A673 (cell line): ENCODE measurements around the gene EMILIN2. TPM values are rescaled to one million over a fixed set of nuclear protein-coding genes. Genes with fewer than 3 reads are reported as not detected.

Experiments
- BruUV-seq: library from RNA; stranded (reverse); fragments of 400-500 nt; replicated peaks from 2 replicates; lab custom pipeline; 2021; lab: Mats Ljungman, UMichigan
- CTCF ChIA-PET: fragments of 300-600 bp; sonication (Branson Sonifier 250); formaldehyde crosslinking; loops from one replicate; lab custom pipeline; 2022; ENCODE audit warnings: antibody characterized with exemption; lab: Charles Lee
- POLR2A ChIA-PET: fragments of 300-600 bp; sonication (Branson Sonifier 250); formaldehyde crosslinking; loops from one replicate; lab custom pipeline; 2022; ENCODE audit warnings: antibody characterized with exemption; ENCODE audit not compliant: low non-redundant PET; lab: Charles Lee
- DNase-seq: peaks from one replicate; pipeline ENCODE4 v3.0.0-alpha.2; 2015; ENCODE audit warnings: low spot score
- H3K27ac ChIP-seq: fragments of 200-600 bp; sonication (generic); 2 replicates; pipeline ENCODE4 v1.5.1; 2016; ENCODE audit warnings: mixed run types, low read depth, mild to moderate bottlenecking, mixed read lengths, antibody characterized with exemption, low read length; ENCODE audit not compliant: poor library complexity, severe bottlenecking
- H3K27me3 ChIP-seq: fragments of 200-600 bp; sonication (generic); replicated peaks from 2 replicates; pipeline ENCODE4 v1.6.1; 2017; ENCODE audit warnings: mixed run types, low read depth, mild to moderate bottlenecking, mixed read lengths, antibody characterized with exemption, low read length; ENCODE audit not compliant: insufficient read depth, poor library complexity
- H3K36me3 ChIP-seq: fragments of 200-600 bp; sonication (generic); 2 replicates; pipeline ENCODE4 v1.6.1; 2016; ENCODE audit warnings: mixed run types, mild to moderate bottlenecking, mixed read lengths, antibody characterized with exemption, low read length; ENCODE audit not compliant: insufficient read depth, poor library complexity, severe bottlenecking
- H3K4me1 ChIP-seq: fragments of 200-600 bp; sonication (generic); 2 replicates; pipeline ENCODE4 v1.6.1; 2017; ENCODE audit warnings: mixed run types, mild to moderate bottlenecking, mixed read lengths, antibody characterized with exemption, low read length; ENCODE audit not compliant: insufficient read depth, poor library complexity, severe bottlenecking
- H3K4me3 ChIP-seq: fragments of 200-600 bp; sonication (generic); 2 replicates; pipeline ENCODE4 v1.5.1; 2016; ENCODE audit warnings: low read depth, mixed run types, mild to moderate bottlenecking, mixed read lengths, low read length; ENCODE audit not compliant: poor library complexity, severe bottlenecking
- H3K9me3 ChIP-seq: fragments of 200-600 bp; sonication (generic); 2 replicates; pipeline ENCODE4 v1.6.1; 2016; ENCODE audit warnings: mixed run types, low read depth, mild to moderate bottlenecking, mixed read lengths, antibody characterized with exemption, low read length; ENCODE audit not compliant: poor library complexity, severe bottlenecking
- EZH2 ChIP-seq: fragments of 200-600 bp; sonication (generic); IDR thresholded peaks from 2 replicates; pipeline ENCODE4 v1.6.1; 2017; ENCODE audit warnings: borderline replicate concordance, low read depth, mild to moderate bottlenecking, mixed read lengths, antibody characterized with exemption, low read length; ENCODE audit not compliant: poor library complexity, severe bottlenecking
- intact Hi-C: fragments of 100-400 bp; cut with micrococcal nuclease; formaldehyde crosslinking; loops from one replicate; pipeline ENCODE4 v1.10.0; 2022; ENCODE audit not compliant: unreplicated experiment
- total RNA-seq: library from RNA; stranded (reverse); gene quantifications from 2 replicates; pipeline ENCODE4 v1.2.3, GENCODE V29; 2021
- TF ChIP-seq, protein P1 (sequence below): fragments of 300-800, 200-600 bp; sonication (generic); conservative IDR thresholded peaks from 2 replicates; pipeline ENCODE4 v1.5.1; 2017; ENCODE audit warnings: low read depth, mild to moderate bottlenecking, antibody characterized with exemption, low read length, moderate library complexity, mixed read lengths

The EMILIN2 gene
- total RNA-seq, 1 experiment from 2014 or later, result 23.4 TPM

DNA sequence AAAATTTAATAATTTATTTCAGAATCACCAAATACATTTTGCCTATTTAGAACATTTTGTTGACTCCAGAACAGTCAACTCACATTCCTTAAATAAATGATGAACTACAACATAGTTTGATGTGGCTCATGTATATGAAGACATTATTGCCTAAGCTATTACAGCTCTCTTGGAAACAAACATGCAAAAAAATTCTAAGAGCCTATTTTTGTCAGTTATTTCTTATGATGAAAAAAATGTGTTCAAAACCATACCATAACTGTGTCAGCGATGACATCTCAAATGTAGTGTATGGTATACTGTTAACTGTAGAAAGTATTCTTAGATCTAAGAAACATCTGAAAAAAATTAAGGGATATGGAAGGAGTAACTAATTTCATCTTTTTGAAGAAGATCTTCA lies 6.3 kb upstream of the EMILIN2 start:
- CTCF ChIA-PET, result no interaction called here
- no TSS peak for BruUV-seq
- H3K36me3 ChIP-seq, result no peaks in the 10 kb centered on the region
- H3K4me1 ChIP-seq, result no peaks in the 10 kb centered on the region
- H3K4me3 ChIP-seq, result no peak overlapping the region
- DNase-seq, result no peak
- TF ChIP-seq EZH2, result no peak
- TF ChIP-seq, protein P1, sequence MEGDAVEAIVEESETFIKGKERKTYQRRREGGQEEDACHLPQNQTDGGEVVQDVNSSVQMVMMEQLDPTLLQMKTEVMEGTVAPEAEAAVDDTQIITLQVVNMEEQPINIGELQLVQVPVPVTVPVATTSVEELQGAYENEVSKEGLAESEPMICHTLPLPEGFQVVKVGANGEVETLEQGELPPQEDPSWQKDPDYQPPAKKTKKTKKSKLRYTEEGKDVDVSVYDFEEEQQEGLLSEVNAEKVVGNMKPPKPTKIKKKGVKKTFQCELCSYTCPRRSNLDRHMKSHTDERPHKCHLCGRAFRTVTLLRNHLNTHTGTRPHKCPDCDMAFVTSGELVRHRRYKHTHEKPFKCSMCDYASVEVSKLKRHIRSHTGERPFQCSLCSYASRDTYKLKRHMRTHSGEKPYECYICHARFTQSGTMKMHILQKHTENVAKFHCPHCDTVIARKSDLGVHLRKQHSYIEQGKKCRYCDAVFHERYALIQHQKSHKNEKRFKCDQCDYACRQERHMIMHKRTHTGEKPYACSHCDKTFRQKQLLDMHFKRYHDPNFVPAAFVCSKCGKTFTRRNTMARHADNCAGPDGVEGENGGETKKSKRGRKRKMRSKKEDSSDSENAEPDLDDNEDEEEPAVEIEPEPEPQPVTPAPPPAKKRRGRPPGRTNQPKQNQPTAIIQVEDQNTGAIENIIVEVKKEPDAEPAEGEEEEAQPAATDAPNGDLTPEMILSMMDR, result no peak
- POLR2A ChIA-PET, result no interaction called here
- no peaks in the 10 kb centered on the region for H3K27me3 ChIP-seq
- H3K27ac ChIP-seq, result no peak overlapping the region
- H3K9me3 ChIP-seq, result no peaks in the 10 kb centered on the region
- intact Hi-C loops, result no loop called here

DNA sequence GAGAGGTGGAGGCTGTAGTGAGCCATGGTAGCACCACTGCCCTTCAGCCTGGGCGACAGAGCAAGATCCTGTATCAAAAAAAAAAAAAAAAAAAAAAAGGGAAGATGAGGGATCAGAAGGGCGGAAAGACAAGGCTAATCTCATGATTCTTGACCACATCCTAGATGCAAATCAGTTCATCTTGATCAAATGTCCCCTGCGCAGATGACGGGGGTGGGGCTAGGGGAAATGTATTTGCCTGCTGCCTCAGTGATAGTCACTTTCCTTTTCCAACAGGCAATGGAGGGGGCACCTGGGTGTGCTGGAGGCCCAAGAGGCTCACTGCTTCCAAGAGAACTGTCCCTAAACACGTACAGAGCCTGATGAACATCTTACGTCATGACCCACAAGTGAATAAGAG lies 3.7 kb upstream of the EMILIN2 start:
- Histone ChIP-seq H3K9me3 (no peaks in the 10 kb centered on the region), H3K4me3 (no peak overlapping the region), H3K27me3 (peaks cover 3% of the 10 kb centered on the region), H3K4me1 (no peaks in the 10 kb centered on the region), H3K27ac (no peak overlapping the region), H3K36me3 (no peaks in the 10 kb centered on the region)
- DNase-seq, result no peak
- no peak for TF ChIP-seq EZH2
- TF ChIP-seq, protein P1, result no peak
- ChIA-PET CTCF (no interaction called here), POLR2A (no interaction called here)
- intact Hi-C loops, result no loop called here
- BruUV-seq, result no TSS peak

DNA sequence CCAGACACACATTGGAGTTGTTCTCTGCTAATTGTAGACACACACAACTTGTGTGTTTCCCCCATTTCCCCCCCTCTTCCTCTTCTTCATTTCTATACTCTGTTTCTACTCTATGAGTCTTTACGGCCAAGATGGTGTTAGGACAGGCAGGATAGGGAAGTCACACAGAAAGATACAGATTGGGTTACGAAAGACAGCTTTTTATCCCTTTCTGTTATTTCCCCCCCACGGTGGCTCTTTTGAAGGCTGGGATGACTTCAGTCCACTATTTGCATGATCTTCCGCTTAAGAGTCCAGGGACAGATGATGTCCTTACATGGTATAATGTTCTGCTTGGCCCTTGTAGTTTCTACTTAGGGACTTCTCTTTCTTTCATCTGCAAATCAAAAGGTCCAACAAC lies 1.6 kb upstream of the EMILIN2 start:
- ChIA-PET POLR2A (no interaction called here), CTCF (no interaction called here)
- intact Hi-C loops, result no loop called here
- no peak for TF ChIP-seq EZH2
- TF ChIP-seq, protein P1, result no peak
- no peak for DNase-seq
- Histone ChIP-seq H3K36me3 (no peaks in the 10 kb centered on the region), H3K27ac (no peak overlapping the region), H3K4me1 (no peaks in the 10 kb centered on the region), H3K27me3 (peaks cover 12% of the 10 kb centered on the region), H3K4me3 (no peak overlapping the region), H3K9me3 (no peaks in the 10 kb centered on the region)
- BruUV-seq, result no TSS peak
